Measurements from ENCODE around the gene GADD45GIP1.

GADD45GIP1 gene

DNA sequence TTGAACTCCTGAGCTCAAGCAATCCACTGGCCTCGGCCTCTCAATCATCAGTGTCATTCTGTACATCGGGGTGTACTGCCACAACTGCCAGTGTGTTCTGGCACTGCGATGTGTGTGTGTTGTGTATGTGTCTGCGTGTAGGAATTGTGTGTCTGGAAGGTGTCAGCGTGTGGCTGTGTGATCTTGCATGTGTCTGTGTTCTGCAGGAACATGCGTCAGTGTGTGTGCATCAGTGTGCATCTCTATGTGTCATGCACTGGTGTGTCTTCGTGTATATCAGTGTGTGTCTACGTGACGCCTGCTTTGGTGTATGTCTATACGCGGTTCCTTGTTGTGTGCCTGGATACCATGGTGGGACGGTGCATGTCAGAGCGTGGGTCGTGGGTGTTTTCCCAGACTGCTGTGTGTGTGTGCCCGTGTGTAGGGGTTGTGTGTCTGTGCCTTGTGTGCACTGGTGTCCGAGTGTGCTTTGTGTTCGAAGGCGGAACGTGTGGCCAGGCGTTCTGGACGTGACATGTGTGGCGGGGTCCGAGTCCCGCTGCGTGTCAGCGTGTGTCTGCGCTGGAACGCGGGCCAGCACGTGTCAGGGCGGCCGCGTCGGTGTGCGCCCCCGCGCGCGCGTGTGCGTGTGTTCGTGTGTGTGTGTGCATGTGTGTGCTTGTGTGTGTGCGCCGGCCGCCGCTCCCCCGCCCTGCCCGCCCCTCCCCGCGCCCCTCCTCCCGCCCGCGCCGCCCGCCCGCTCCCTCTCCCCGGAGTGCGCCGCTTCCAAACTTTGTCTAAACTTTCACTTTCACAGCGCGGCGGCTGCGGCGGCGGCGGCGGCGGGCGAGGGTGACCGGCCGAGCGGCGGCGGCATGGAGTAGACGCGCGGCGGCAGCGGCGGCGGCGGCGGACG is 37.9 kb upstream of the GADD45GIP1 start, which contains the start of gene NFIX:
NFIX (plus strand) TSS at position 775 of the 895 bp plus-strand sequence. CDS start 363 bp downstream, outside the sequence.
- peaks cover 13% of the 10 kb centered on the region for H3K27me3 Mint-ChIP-seq
- DNase-seq (peak; percentile 62), ATAC-seq (peak; percentile 21)
- no peaks in the 10 kb centered on the region for H3K36me3 Mint-ChIP-seq (ENCODE audit: low read depth)
- peaks cover 11% of the 10 kb centered on the region for H3K4me1 Mint-ChIP-seq
- peak within 1 kb of the TSS; percentile 89 for H3K27ac Mint-ChIP-seq
- no peaks in the 10 kb centered on the region for H3K9me3 Mint-ChIP-seq
- H3K4me3 Mint-ChIP-seq: peak within 1 kb of the TSS; percentile 84

DNA sequence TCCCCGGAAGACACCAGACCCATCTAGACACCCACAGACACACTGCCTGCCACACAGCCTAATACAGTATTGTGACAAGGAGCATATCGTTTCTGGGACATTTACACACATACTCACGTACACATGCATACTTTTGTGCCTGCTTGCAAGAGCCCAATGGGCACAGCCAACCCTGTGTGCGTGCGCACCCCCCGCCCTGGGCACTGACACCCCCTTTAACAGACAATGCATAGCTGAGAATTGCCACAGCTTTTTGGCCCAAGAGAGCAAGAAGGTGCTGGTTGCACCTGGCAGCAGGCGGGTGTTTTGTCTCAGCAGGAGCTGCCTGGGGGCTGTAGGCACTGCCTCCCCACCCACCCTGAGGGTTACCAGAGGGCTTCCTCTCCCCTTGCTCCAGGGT is 36.5 kb upstream of the GADD45GIP1 start:
- ATAC-seq (no peak), DNase-seq (no peak)
- Mint-ChIP-seq H3K36me3 (ENCODE audit: low read depth) (no peaks in the 10 kb centered on the region), H3K27ac (no peak overlapping the region), H3K4me1 (peaks cover 11% of the 10 kb centered on the region), H3K9me3 (no peaks in the 10 kb centered on the region), H3K4me3 (no peak overlapping the region), H3K27me3 (peaks cover 13% of the 10 kb centered on the region)

- no peak for ATAC-seq
- H3K27me3 Mint-ChIP-seq: peaks cover 13% of the 10 kb centered on the region
- H3K4me3 Mint-ChIP-seq: no peak overlapping the region
- H3K9me3 Mint-ChIP-seq: no peaks in the 10 kb centered on the region
- no peaks in the 10 kb centered on the region for H3K36me3 Mint-ChIP-seq (ENCODE audit: low read depth)
- H3K27ac Mint-ChIP-seq: no peak overlapping the region
- DNase-seq: no peak
- H3K4me1 Mint-ChIP-seq: peaks cover 11% of the 10 kb centered on the region
These were observed 35.7 kb upstream of the GADD45GIP1 start for GRCh38 chr19:12992729-12993128.

- no peak overlapping the region for H3K27ac Mint-ChIP-seq
- H3K27me3 Mint-ChIP-seq: peaks cover 11% of the 10 kb centered on the region
- no peak for ATAC-seq
- peaks cover 7% of the 10 kb centered on the region for H3K4me1 Mint-ChIP-seq
- no peak overlapping the region for H3K4me3 Mint-ChIP-seq
- no peaks in the 10 kb centered on the region for H3K36me3 Mint-ChIP-seq (ENCODE audit: low read depth)
- H3K9me3 Mint-ChIP-seq: no peaks in the 10 kb centered on the region
- no peak for DNase-seq
These were observed 34.3 kb upstream of the GADD45GIP1 start for GRCh38 chr19:12991296-12991695.

- H3K9me3 Mint-ChIP-seq: no peaks in the 10 kb centered on the region
- ATAC-seq (no peak), DNase-seq (no peak)
- peaks cover 11% of the 10 kb centered on the region for H3K27me3 Mint-ChIP-seq
- H3K4me1 Mint-ChIP-seq: peaks cover 6% of the 10 kb centered on the region
- no peaks in the 10 kb centered on the region for H3K36me3 Mint-ChIP-seq (ENCODE audit: low read depth)
- no peak overlapping the region for H3K27ac Mint-ChIP-seq
- H3K4me3 Mint-ChIP-seq: no peak overlapping the region
These were observed 33.8 kb upstream of the GADD45GIP1 start for GRCh38 chr19:12990853-12991252.

- DNase-seq: no peak
- no peak overlapping the region for H3K27ac Mint-ChIP-seq
- peaks cover 6% of the 10 kb centered on the region for H3K4me1 Mint-ChIP-seq
- H3K27me3 Mint-ChIP-seq: peaks cover 11% of the 10 kb centered on the region
- no peaks in the 10 kb centered on the region for H3K36me3 Mint-ChIP-seq (ENCODE audit: low read depth)
- no peak overlapping the region for H3K4me3 Mint-ChIP-seq
- no peak for ATAC-seq
- H3K9me3 Mint-ChIP-seq: no peaks in the 10 kb centered on the region
These were observed 33.4 kb upstream of the GADD45GIP1 start for GRCh38 chr19:12990431-12990830.

GRCh38 chr19:12987781-12988180 is 30.8 kb upstream of the GADD45GIP1 start:
- Mint-ChIP-seq H3K4me1 (no peaks in the 10 kb centered on the region), H3K36me3 (ENCODE audit: low read depth) (no peaks in the 10 kb centered on the region), H3K27ac (no peak overlapping the region), H3K27me3 (peaks cover 4% of the 10 kb centered on the region), H3K9me3 (no peaks in the 10 kb centered on the region), H3K4me3 (no peak overlapping the region)
- ATAC-seq (no peak), DNase-seq (no peak)

GRCh38 chr19:12987190-12987589 is 30.2 kb upstream of the GADD45GIP1 start:
- ATAC-seq: no peak
- peaks cover 4% of the 10 kb centered on the region for H3K27me3 Mint-ChIP-seq
- no peak overlapping the region for H3K4me3 Mint-ChIP-seq
- H3K4me1 Mint-ChIP-seq: no peaks in the 10 kb centered on the region
- DNase-seq: no peak
- H3K27ac Mint-ChIP-seq: no peak overlapping the region
- H3K9me3 Mint-ChIP-seq: no peaks in the 10 kb centered on the region
- H3K36me3 Mint-ChIP-seq (ENCODE audit: low read depth): no peaks in the 10 kb centered on the region

- Mint-ChIP-seq H3K4me3 (no peak overlapping the region), H3K27me3 (peaks cover 4% of the 10 kb centered on the region), H3K4me1 (no peaks in the 10 kb centered on the region), H3K9me3 (no peaks in the 10 kb centered on the region), H3K36me3 (ENCODE audit: low read depth) (no peaks in the 10 kb centered on the region), H3K27ac (no peak overlapping the region)
- no peak for DNase-seq
- ATAC-seq: no peak
These were observed 29.7 kb upstream of the GADD45GIP1 start for GRCh38 chr19:12986726-12987125.

- Mint-ChIP-seq H3K4me3 (no peak overlapping the region), H3K27ac (no peak overlapping the region)
These were observed 28.2 kb upstream of the GADD45GIP1 start for GRCh38 chr19:12985049-12985776.

GRCh38 chr19:12984683-12985048 is 27.6 kb upstream of the GADD45GIP1 start:
- no peak for ATAC-seq
- no peak for DNase-seq
- no peak overlapping the region for H3K27ac Mint-ChIP-seq
- no peaks in the 10 kb centered on the region for H3K4me1 Mint-ChIP-seq
- no peaks in the 10 kb centered on the region for H3K9me3 Mint-ChIP-seq
- H3K27me3 Mint-ChIP-seq: peaks cover 1% of the 10 kb centered on the region
- H3K4me3 Mint-ChIP-seq: no peak overlapping the region
- H3K36me3 Mint-ChIP-seq (ENCODE audit: low read depth): no peaks in the 10 kb centered on the region

More at GRCh38 chr19:12985049-12985776, 28.2 kb upstream of the GADD45GIP1 start:
- peaks cover 1% of the 10 kb centered on the region for H3K27me3 Mint-ChIP-seq
- DNase-seq (no peak), ATAC-seq (peak; percentile 6)
- no peaks in the 10 kb centered on the region for H3K36me3 Mint-ChIP-seq (ENCODE audit: low read depth)
- no peaks in the 10 kb centered on the region for H3K4me1 Mint-ChIP-seq
- no peaks in the 10 kb centered on the region for H3K9me3 Mint-ChIP-seq

DNA sequence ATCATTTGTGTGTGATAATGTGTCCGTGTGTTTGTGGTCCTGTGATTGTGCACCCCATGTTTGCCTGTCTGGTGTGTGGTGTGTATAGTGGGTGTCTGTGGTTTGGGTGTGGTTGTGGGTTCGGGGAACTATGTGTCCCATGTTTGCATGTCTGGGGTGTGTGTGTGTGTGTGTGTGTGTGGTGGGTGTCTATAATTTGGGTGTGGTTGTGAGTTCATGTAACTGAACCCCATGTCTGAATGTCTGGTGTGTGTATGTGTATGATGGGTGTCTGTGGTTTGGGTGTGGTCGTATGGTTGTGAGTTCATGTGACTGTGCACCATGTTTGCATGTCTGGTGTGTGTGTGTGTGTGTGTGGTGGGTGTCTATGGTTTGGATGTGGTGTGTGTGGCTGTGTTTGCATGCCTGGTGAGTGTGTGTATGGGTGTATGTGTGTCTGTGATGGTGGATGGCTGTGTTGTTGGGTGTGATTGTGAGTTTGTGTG is 27.2 kb upstream of the GADD45GIP1 start:
- no peaks in the 10 kb centered on the region for H3K36me3 Mint-ChIP-seq (ENCODE audit: low read depth)
- H3K27me3 Mint-ChIP-seq: peaks cover 1% of the 10 kb centered on the region
- H3K9me3 Mint-ChIP-seq: no peaks in the 10 kb centered on the region
- no peak for DNase-seq
- H3K4me1 Mint-ChIP-seq: no peaks in the 10 kb centered on the region
- no peak overlapping the region for H3K4me3 Mint-ChIP-seq
- no peak overlapping the region for H3K27ac Mint-ChIP-seq
- no peak for ATAC-seq

DNA sequence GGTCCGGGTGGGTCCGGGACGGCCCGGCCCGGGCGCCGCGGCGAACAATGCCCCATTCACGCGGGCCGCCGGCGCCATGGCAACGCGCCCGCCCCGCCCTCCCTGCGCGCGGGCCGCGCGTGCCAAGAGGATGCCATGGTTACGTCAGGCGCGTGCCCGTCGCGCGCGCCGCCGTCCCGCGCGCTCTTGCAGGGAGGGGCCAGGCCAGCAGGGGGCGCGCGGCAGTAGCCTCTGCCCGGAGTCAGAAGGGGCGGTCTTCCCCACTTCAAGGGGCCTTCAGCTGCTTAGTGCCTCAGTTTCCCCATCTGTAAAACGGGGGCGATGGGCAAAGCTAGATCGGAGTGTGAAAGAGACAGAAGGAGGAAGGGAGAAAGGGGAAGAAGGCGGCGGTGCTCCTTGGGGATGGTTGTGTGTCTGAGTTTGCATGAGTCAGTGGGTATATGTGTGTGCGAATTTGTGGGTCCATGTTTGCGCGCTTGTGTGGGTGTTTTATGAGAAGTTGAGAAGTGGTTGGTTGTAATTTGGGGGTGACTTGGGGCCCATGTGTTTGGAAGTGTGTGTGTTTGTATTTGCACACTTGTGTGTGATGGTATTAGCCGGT is 26.6 kb upstream of the GADD45GIP1 start:
- Mint-ChIP-seq H3K27me3 (peaks cover 5% of the 10 kb centered on the region), H3K4me3 (no peak overlapping the region), H3K36me3 (ENCODE audit: low read depth) (no peaks in the 10 kb centered on the region), H3K4me1 (no peaks in the 10 kb centered on the region), H3K9me3 (no peaks in the 10 kb centered on the region), H3K27ac (no peak overlapping the region)
- ATAC-seq: peak; percentile 79
- peak; percentile 87 for DNase-seq

- no peaks in the 10 kb centered on the region for H3K9me3 Mint-ChIP-seq
- H3K27me3 Mint-ChIP-seq: peaks cover 7% of the 10 kb centered on the region
- no peak overlapping the region for H3K4me3 Mint-ChIP-seq
- no peak overlapping the region for H3K27ac Mint-ChIP-seq
- ATAC-seq (no peak), DNase-seq (no peak)
- no peaks in the 10 kb centered on the region for H3K4me1 Mint-ChIP-seq
- H3K36me3 Mint-ChIP-seq (ENCODE audit: low read depth): no peaks in the 10 kb centered on the region
These were observed 26.1 kb upstream of the GADD45GIP1 start for GRCh38 chr19:12983091-12983490.

Data from activated naive CD8-positive, alpha-beta T cell treated with anti-CD3 and anti-CD28 coated beads, Interleukin-2, amount 50 U/mL, for 24 hours (primary cell).